HG03196 (cell line): Measurements from ENCODE around the gene YAF2.
A peak's percentile ranks its signal among the peaks of the same experiment; 100 is the strongest.

Experiments used
- ATAC-seq: cut with Tn5 transposase; IDR thresholded peaks from one replicate; pipeline ENCODE4 v1.9.1; 2021; ENCODE audit not compliant: unreplicated experiment

YAF2 gene

GRCh38 chr12:42145552-42146215 lies 92.4 kb downstream of the YAF2 start:
- no peak for ATAC-seq

- no peak for ATAC-seq
Measured at GRCh38 chr12:42145197-42145549, 92.9 kb downstream of the YAF2 start.

- peak; percentile 94 for ATAC-seq
Measured at GRCh38 chr12:42144408-42145196, 93.4 kb downstream of the YAF2 start, which contains the start of gene GXYLT1. TSS of gene GXYLT1 (minus strand) at chr12:42144874. CDS start at chr12:42144646, 228 bp downstream.

GRCh38 chr12:42144158-42144407 lies 94.0 kb downstream of the YAF2 start:
- no peak for ATAC-seq

- peak; percentile 2 for ATAC-seq
Measured at GRCh38 chr12:42143452-42144157, 94.4 kb downstream of the YAF2 start.

GRCh38 chr12:42141981-42142606 lies 96.0 kb downstream of the YAF2 start:
- no peak for ATAC-seq

- ATAC-seq, result no peak
Measured at GRCh38 chr12:42140901-42141300, 97.1 kb downstream of the YAF2 start.

GRCh38 chr12:42135259-42135814 lies 102.7 kb downstream of the YAF2 start:
- ATAC-seq, result no peak

- ATAC-seq, result no peak
Measured at GRCh38 chr12:42130672-42131402, 107.2 kb downstream of the YAF2 start.

GRCh38 chr12:42129595-42130204 lies 108.3 kb downstream of the YAF2 start:
- ATAC-seq, result no peak

- ATAC-seq, result no peak
Measured at GRCh38 chr12:42128888-42129287, 109.2 kb downstream of the YAF2 start.

- ATAC-seq, result no peak
Measured at GRCh38 chr12:42128327-42128726, 109.7 kb downstream of the YAF2 start.

GRCh38 chr12:42126963-42127362 lies 111.1 kb downstream of the YAF2 start:
- no peak for ATAC-seq

- ATAC-seq, result no peak
Measured at GRCh38 chr12:42125388-42125767, 112.7 kb downstream of the YAF2 start.

- no peak for ATAC-seq
Measured at GRCh38 chr12:42124764-42125387, 113.2 kb downstream of the YAF2 start.

- ATAC-seq, result no peak
Measured at GRCh38 chr12:42119085-42119633, 118.9 kb downstream of the YAF2 start.

- ATAC-seq, result no peak
Measured at GRCh38 chr12:42118136-42118879, 119.7 kb downstream of the YAF2 start.

GRCh38 chr12:42109031-42109430 lies 129.0 kb downstream of the YAF2 start:
- ATAC-seq, result no peak
